ENCODE data around the gene IQSEC3.
"Not testable (repeated sequence)": the region's sequence is repeated elsewhere in the genome, so short reads cannot be mapped to it uniquely, and the experiment has no call there.

IQSEC3 gene

DNA sequence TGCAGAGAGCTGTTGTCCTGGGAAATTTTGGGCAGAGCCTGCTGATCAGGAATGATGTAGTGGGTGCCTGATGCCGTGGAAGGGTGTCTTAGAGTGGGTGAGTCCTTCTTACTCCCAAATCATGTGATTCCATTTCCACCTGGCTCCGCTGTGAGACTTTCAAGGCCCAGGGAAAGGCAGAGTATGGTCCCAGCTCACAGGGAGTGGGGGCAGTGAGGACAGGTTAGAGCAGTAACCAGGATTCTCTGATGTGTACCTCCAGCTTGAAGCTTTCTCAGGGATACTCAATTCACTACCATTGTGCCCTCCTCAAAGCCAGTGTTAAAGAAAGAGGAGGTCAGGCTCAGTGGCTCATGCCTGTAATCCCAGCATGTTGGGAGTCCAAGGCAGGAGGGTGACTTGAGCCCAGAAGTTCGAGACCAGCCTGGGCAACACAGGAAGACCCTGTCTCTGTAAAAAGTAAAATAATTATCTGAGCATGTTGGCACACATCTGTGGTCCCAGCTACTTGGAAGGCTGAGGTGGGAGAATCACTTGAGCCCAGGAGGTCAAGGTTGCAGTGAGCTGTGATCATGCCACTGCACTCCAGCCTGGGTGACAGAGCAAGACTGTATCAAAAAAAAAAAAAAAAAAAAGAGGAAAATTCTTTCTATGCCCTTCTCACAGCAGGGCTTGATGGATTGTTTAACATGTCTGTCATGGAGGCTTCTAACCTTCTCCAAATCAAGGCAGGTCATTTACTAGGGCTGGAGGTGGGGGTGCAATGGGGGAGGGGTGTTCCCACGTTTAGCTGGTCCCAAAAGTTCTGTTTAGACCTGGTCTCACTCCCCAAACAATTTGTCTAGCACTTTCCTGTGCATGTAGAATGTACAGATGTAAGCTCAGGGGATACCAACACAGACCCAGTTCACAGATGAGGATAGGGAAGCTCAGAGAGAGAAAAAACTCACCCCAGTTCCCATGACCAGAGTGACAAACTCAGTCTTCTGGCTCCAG lies 12.5 kb upstream of the IQSEC3 start:
- DNase-seq, result no peak

- no peak for DNase-seq
Measured at GRCh38 chr12:54750-55535, 11.6 kb upstream of the IQSEC3 start.

- DNase-seq, result no peak
Measured at GRCh38 chr12:56683-57346, 9.8 kb upstream of the IQSEC3 start.

DNA sequence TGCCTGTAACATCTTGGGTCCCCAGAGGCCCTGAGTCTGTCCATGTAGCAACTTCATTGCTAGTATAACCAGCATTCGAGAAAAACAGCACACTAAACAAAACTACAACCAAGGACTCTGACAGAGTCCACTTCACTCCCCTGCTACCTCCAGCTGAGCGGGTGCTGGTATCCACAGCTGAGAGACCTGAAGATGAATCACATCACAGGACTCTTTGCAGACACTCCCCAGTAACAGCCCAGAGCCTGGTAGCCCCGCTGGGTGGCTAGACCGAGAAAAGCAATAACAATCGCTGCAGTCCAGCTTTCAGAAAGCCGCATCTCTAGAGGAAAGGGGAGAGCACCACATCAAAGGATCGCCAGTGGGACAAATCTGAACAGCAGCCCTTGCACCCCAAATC lies 9.0 kb upstream of the IQSEC3 start:
- DNase-seq, result no peak

GRCh38 chr12:58832-59231 lies 7.7 kb upstream of the IQSEC3 start:
- DNase-seq, result no peak

- not testable (repeated sequence) for DNase-seq
Measured at GRCh38 chr12:61845-62244, 4.7 kb upstream of the IQSEC3 start.

- not testable (repeated sequence) for DNase-seq
Measured at GRCh38 chr12:65491-66063, 990 bp upstream of the IQSEC3 start.

- not testable (repeated sequence) for DNase-seq
Measured at GRCh38 chr12:66782-67504, 376 bp downstream of the IQSEC3 start.

DNA sequence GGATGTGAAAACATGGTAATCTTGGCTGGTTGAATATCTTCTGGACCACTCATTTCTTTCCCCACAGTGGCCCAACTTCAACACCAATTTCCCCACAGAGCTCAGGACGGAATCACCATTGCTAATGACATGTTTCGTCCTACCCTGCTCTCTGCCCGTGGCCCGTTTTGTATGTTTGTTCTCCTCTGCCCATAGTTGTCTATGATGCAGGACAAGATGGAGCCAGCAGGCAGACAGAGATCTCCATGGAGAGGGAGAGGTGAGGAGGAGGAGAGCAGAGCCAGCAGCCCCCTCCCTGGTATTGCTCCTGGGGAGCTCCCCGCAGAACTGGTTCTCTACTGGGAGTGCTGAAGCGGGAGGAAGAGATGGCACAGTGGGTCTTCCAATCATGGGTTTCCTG lies 3.1 kb downstream of the IQSEC3 start:
- not testable (repeated sequence) for DNase-seq

- DNase-seq, result not testable (repeated sequence)
Measured at GRCh38 chr12:70541-70940, 4.0 kb downstream of the IQSEC3 start.

DNA sequence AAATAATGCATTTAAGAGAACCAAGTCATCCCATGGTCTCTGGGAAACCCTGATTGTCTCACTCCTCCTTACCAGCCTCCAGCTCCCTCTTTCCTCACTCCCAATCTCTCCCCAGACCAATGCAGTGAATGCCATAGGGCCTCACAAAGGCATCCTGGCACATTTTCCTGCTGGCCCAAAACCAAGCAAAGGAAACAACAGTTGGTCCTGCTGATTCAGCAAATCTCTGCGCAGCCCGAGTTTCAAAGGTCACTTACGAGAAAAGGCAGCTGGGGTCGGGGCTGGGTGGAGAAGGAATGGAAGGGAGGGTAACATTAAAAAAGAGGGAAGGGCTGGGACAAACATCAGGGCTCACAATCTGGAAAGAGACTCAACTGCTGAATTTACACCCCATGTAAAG lies 5.5 kb downstream of the IQSEC3 start:
- not testable (repeated sequence) for DNase-seq

GRCh38 chr12:74420-75190 lies 8.0 kb downstream of the IQSEC3 start:
- not testable (repeated sequence) for DNase-seq

GRCh38 chr12:75541-75940 lies 9.0 kb downstream of the IQSEC3 start:
- not testable (repeated sequence) for DNase-seq

GRCh38 chr12:76102-76501 lies 9.5 kb downstream of the IQSEC3 start:
- DNase-seq, result not testable (repeated sequence)

GRCh38 chr12:76551-76950 lies 10.0 kb downstream of the IQSEC3 start:
- DNase-seq, result not testable (repeated sequence)

- not testable (repeated sequence) for DNase-seq
Measured at GRCh38 chr12:77101-77719, 10.6 kb downstream of the IQSEC3 start.

DNA sequence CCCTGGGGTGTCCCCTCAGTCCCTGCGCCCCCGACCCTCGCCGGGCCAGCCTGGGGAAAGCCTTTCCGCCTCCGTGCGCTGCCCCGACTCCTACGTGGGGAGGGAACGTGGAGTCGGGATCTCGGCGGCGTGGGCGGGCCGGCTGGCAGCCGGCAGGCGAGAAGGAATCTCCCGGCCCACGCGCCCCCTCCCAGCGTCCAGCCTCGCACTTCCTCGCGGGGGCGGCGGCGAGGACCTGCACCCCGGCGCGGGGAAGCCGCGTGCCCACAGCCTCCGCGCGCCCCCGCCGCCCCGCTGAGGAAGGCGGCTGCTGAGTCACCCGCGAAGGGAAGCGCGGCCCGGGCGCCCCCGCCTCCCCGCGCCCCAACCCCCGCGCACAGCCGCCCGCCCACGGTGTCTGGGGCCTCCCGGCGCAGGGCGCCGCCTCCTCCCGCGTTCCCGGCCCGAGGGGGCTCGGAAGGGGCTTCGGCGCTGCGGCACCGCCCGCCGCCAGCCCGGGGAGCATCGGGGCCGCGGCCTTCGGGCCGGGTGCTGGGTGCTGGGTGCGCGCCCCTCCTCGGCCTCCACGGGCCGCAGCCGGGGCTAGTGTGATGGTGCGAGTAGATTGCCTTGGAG lies 11.3 kb downstream of the IQSEC3 start:
- not testable (repeated sequence) for DNase-seq

- no peak for DNase-seq
Measured at GRCh38 chr12:78981-79380, 12.4 kb downstream of the IQSEC3 start.

DNA sequence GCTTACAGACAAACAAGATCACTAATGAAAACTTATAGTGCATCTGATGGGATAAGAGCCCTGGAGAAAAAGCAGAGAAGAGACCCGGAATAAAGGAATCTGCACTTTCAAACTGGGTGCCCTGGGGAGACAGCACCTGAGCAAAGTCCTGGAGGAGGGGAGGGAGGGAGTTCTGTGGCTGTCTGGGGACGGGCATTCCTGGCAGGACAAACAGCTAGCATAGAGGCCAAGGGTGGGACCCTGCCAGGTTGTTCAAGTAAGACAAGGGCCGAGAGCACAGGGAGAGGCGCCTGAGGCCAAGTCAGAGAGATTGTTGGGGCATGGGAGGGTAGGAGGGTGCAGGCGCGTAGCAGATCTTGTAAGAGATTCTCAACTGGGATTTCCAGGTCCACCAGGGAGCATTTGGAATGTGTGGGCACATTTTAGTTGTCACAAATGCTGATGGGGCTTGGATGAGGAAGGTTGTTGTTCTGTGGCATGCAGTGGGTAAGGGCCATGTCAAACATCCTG lies 14.2 kb downstream of the IQSEC3 start:
- DNase-seq, result no peak

DNA sequence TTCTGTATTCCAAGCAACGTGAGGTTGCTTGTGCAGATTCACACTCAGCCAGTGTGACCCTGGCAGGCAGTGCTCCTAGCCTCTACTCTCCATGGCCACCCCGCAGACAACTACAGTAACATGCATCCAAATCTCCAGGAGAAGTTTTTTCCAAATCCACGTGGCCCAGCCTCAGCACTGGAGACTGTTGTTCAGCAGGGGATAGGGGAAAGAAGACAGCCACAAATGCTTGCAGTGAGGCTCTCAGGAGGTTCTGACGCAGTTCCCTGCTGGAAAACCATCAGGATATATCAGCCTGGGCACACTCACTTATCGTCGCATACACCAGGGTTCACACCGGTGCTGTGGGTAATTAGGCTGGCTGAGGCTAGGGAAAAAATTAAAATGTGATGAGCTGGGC lies 16.2 kb downstream of the IQSEC3 start:
- no peak for DNase-seq
